Measurements from ENCODE around the gene PTPN14.

DNA sequence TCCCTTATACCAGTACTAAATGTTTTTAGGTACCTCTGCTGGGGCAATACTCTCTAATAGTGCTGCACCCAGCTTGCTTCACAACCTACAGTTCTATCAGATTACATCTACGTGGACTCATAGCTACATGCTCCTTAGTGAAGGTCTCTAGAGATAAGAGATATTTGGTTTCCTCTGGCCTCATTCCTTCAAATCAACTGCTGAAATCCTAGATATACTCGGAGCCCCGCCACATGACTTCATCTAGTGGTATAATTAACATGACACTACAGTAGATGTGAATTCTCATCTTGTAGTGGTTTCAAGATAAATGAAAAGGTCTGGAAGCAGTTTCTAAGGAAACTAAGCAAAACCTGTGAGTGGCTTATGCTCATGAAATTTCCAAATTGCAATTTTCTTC, 155.1 kb downstream of the PTPN14 start:
- TF ChIP-seq, protein P1, sequence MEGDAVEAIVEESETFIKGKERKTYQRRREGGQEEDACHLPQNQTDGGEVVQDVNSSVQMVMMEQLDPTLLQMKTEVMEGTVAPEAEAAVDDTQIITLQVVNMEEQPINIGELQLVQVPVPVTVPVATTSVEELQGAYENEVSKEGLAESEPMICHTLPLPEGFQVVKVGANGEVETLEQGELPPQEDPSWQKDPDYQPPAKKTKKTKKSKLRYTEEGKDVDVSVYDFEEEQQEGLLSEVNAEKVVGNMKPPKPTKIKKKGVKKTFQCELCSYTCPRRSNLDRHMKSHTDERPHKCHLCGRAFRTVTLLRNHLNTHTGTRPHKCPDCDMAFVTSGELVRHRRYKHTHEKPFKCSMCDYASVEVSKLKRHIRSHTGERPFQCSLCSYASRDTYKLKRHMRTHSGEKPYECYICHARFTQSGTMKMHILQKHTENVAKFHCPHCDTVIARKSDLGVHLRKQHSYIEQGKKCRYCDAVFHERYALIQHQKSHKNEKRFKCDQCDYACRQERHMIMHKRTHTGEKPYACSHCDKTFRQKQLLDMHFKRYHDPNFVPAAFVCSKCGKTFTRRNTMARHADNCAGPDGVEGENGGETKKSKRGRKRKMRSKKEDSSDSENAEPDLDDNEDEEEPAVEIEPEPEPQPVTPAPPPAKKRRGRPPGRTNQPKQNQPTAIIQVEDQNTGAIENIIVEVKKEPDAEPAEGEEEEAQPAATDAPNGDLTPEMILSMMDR (IDR thresholded peaks at IDR 0.05; ENCODE audit: low read depth, low read length), result no peak
- TF ChIP-seq EZH2phosphoT487 (IDR thresholded peaks at IDR 0.05; ENCODE audit: low read depth), result no peak
